Measurements from ENCODE around the gene SERPINB7.

Gene SERPINB7

DNA sequence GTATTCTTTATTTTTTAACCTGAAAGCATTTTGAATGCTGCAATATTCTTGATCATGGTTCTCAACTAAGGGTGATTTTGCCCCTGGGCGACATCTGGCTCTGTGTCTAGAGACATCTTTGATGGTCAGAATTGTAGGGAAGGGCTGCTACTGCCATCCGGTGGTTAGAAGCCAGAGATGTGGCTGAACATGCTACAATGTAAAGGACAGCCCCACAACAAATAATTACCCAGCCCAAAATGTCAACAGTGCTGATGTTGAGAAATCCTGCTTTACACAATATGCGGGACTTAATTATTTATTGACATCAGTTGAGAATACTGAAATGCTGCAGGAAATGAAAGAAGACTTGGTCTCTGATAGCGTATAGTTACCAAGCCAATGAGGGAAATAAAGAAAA lies 74.8 kb downstream of the SERPINB7 start:
- peak; percentile 49 for DNase-seq (ENCODE audit: low spot score)

DNA sequence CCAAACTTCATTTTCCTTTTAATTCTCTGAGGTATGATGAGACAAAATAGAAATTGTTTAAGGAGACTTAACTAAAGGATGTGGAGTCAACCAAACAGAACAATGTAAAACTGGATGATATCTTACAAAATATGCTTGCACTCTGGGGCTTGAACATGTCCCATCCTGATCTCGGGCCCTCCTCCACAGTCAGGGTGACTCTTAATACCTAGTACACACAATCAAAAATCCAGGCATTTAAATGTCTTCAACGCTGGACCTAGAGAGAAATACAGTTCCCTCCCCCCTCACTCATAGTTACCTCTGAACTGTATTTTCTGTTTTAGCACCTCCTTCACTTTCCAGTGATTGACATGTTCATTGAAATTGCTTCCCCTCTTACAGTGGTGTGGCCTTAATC lies 75.4 kb downstream of the SERPINB7 start:
- DNase-seq (ENCODE audit: low spot score), result no peak
